ENCODE results near the gene C9orf50. TPM values are rescaled to one million over a fixed set of nuclear protein-coding genes. Genes with fewer than 3 reads are reported as not detected.
"Not testable (repeated sequence)": the region's sequence is repeated elsewhere in the genome, so short reads cannot be mapped to it uniquely, and the experiment has no call there.

The C9orf50 gene
- total RNA-seq, 1 donor: not detected

DNA sequence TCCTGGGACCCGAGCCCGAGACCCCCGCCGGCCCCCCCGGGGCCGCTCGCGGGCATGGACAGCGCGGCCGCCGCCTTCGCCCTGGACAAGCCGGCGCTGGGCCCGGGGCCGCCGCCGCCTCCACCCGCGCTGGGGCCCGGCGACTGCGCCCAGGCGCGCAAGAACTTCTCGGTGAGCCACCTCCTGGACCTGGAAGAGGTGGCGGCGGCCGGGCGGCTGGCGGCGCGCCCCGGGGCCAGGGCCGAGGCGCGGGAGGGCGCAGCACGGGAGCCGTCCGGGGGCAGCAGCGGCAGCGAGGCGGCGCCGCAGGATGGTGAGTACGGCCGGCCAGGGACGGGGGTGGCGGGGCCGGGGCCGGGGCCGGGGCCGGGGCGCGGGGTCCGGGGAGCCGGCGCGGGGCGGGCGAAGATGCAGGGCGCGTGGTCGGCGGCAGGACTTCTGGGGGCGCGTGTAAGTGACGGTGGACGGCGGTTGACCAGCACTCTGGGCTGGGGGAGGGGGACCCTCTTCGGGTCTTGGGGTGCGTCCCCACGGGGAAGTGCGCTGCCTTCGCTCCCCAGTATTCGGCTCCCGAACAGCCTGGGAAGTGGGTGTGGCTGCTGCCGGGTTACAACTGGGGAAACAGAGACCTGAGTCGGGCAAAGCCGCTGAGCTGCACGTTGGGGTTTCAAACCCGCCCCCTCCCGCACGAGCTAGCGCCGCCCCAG is 45.1 kb upstream of the C9orf50 start:
- H3K4me3 ChIP-seq (ENCODE audit: low read depth, low read length): peak overlapping the region; percentile 79
- no peak for DNase-seq (ENCODE audit: low read depth)
- TF ChIP-seq, protein P1, sequence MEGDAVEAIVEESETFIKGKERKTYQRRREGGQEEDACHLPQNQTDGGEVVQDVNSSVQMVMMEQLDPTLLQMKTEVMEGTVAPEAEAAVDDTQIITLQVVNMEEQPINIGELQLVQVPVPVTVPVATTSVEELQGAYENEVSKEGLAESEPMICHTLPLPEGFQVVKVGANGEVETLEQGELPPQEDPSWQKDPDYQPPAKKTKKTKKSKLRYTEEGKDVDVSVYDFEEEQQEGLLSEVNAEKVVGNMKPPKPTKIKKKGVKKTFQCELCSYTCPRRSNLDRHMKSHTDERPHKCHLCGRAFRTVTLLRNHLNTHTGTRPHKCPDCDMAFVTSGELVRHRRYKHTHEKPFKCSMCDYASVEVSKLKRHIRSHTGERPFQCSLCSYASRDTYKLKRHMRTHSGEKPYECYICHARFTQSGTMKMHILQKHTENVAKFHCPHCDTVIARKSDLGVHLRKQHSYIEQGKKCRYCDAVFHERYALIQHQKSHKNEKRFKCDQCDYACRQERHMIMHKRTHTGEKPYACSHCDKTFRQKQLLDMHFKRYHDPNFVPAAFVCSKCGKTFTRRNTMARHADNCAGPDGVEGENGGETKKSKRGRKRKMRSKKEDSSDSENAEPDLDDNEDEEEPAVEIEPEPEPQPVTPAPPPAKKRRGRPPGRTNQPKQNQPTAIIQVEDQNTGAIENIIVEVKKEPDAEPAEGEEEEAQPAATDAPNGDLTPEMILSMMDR (IDR thresholded peaks at IDR 0.05; ENCODE audit: insufficient read depth, low read length): peak; percentile 6

DNA sequence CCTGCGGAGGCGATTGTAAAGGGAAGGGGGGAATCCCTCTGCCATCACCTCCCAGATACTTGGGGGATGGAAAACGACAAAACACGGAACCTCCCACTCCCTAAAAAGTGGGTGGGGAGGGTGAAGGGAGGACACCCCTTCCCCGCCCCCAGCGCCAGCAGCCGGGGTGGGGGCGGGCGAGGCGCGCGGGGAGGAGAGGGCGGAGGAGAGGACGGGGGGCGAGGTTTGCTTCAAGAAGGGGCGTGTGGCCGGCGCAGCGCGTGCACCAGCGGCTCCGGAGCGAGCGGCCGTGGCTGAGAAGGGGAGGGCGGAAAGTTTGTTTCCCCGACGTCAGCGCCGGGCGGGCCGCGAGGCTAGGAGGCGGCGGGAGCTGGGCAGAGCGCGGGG is 44.5 kb upstream of the C9orf50 start, which contains the start of gene PRRX2:
TSS of gene PRRX2 (plus strand) at position 259 of the 387 bp plus-strand sequence. CDS start 221 bp downstream, outside the sequence.
- peak within 1 kb of the TSS; percentile 79 for H3K4me3 ChIP-seq (ENCODE audit: low read depth, low read length)
- peak; percentile 58 for DNase-seq (ENCODE audit: low read depth)
- TF ChIP-seq, protein P1 (IDR thresholded peaks at IDR 0.05; ENCODE audit: insufficient read depth, low read length): no peak

DNA sequence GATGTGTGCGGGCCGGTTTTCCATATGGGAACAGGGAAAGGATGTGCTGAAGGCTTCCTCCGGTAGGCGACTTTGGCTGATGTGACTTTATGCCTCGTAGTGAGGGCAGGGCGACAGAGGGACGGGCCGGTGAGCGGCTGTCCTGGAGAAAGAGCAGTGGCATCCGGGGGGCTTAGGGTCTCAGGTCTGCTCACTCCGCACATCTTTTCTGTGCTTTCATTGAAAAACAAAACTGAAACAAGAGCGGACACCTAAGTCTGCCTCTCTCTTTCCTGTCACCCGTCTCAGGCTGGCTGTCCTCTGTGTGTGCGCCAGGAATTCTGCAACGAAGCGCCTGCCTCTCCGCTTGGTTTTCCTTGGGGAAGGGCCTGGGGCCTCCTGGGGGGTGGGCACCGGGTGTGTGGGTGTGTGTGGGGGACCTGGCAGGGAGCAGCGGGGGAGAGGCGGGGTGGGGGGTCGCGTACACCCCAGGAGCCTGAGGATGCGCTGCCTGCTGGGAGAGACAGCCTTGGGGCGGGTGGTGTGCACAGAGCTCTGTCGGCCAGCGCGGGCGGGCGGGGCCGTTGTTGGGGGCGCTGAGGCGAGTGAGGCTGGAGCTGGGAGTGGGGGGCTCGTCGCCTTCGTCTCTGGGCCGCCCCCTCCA is 44.0 kb upstream of the C9orf50 start:
- TF ChIP-seq, protein P1 (IDR thresholded peaks at IDR 0.05; ENCODE audit: insufficient read depth, low read length): no peak
- no peak for DNase-seq (ENCODE audit: low read depth)
- peak overlapping the region; percentile 79 for H3K4me3 ChIP-seq (ENCODE audit: low read depth, low read length)

DNA sequence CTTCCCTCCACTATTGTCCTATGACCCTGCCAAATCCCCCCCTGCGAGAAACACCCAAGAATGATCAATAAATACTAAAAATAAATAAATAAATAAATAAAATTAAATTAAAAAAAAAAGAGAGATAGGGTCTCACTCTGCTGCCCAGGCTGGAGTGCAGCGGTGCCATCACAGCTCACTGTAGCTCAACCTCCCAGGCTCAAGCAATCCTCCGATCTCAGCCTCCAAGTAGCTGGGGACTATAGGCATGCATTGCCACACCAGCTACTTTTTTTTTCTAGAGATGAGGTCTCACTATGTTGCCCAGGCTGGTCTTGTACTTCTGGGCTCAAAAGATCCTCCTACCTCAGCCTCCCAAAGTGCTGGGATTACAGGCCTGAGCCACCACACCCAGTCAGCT is 41.3 kb upstream of the C9orf50 start:
- not testable (repeated sequence) for H3K4me3 ChIP-seq (ENCODE audit: low read depth, low read length)

DNA sequence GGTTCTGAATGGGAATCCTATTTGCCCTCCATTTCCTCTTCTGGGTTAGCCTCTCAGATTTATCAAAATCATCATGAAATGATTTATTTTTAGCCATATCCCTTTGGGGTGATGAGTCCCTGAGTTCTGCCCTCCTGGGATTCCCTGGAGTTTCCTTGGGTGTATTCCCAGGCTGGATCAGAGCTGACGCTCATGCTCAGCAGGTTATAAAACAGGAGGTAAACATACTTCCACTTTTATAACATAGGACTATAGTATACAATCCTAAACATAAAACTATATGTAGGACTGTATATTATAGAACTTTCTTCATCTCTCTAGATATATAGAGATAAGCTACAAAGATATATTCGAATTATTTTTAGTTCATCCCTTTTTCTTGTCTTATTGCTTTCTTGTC is 40.1 kb upstream of the C9orf50 start:
- no peak for DNase-seq (ENCODE audit: low read depth)
- TF ChIP-seq, protein P1 (IDR thresholded peaks at IDR 0.05; ENCODE audit: insufficient read depth, low read length): no peak
- no peak overlapping the region for H3K4me3 ChIP-seq (ENCODE audit: low read depth, low read length)

More for the DNA sequence above, 41.3 kb upstream of the C9orf50 start:
- DNase-seq (ENCODE audit: low read depth): not testable (repeated sequence)

DNA sequence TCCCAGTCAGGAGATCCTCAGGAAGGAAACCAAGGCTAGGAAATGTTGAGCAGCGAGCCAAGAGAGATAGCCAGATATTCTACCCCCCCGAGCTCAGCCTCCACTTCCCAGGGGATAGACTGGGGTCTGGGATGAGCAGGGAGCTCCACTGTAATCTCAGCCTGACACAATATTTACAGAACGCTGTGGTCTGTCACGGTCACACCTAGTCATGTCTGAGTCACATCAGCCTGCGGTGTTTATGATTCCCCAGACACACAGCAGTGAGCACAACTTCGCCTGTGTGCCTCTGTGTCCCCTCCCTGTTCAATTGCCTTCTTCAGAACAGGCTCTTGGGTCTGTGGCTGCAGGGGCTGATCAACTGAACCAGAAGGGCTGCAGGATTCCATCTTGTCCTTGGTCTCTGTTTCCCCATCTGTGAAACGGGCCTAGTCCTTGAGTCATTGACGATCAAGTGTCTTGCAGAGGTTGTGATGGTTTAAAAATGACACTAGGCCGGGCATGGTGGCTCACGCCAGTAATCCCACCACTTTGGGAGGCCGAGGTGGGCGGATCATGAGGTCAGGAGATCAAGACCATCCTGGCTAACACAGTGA is 36.0 kb upstream of the C9orf50 start:
- TF ChIP-seq, protein P1 (IDR thresholded peaks at IDR 0.05; ENCODE audit: insufficient read depth, low read length): no peak
- H3K4me3 ChIP-seq (ENCODE audit: low read depth, low read length): no peak overlapping the region
- no peak for DNase-seq (ENCODE audit: low read depth)

DNA sequence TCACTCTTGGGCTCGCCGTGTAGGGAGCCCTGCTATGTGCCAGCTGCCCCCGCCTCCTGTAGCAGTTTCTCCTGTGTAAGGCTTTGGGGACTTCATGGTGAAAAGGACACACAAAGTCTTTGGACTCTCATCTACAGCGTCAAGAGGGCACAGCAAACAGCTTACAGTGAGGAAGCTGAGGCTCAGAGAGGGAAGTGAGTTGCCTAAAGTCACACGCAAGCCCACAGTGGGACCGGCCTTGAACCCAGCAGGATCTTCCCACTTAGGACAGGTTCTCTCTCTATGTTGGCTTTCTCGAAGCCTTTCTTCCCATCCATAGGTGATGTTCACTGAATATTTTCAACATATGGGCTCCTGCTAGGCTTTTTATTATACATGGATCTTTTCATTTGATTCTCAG is 34.8 kb upstream of the C9orf50 start:
- TF ChIP-seq, protein P1 (IDR thresholded peaks at IDR 0.05; ENCODE audit: insufficient read depth, low read length): no peak
- no peak overlapping the region for H3K4me3 ChIP-seq (ENCODE audit: low read depth, low read length)
- no peak for DNase-seq (ENCODE audit: low read depth)

Data from fibroblast of the aortic adventitia (primary cell).